ENCODE data around the gene PCTP.

DNA sequence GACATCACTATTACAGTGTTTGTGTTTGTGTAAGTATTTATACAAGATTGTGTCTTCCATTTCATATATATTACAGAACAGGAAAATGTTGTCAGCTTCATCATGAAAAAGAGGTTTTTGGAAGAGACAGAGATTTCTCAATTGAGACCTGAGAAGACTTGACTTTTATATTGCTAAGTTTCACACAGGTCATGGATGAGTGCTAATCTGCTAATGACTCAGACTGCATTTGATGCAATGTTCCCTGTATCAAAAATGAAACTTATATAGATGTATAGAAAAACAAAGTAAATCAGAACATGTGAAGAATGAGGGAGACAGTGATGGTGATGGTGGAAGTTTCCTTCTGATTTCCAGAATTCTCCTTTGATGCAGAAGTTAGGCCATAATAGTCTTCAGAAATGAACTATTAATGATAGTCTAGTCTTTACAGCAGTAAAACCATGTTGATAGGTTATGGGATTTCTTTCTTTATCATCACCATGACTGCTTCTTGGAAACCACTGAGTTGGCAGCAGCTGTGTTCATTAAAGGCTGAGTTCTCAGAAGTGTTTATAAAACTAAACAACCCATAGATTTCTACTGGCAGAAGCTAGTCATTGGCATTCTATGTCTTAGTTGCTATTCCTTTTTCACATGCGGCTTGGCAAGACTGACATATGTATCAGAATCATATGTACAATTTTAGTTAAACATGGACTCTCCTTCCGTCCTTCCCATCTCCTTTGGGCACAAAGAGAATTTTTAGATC lies 56.1 kb downstream of the PCTP start:
- TF ChIP-seq, protein P1, sequence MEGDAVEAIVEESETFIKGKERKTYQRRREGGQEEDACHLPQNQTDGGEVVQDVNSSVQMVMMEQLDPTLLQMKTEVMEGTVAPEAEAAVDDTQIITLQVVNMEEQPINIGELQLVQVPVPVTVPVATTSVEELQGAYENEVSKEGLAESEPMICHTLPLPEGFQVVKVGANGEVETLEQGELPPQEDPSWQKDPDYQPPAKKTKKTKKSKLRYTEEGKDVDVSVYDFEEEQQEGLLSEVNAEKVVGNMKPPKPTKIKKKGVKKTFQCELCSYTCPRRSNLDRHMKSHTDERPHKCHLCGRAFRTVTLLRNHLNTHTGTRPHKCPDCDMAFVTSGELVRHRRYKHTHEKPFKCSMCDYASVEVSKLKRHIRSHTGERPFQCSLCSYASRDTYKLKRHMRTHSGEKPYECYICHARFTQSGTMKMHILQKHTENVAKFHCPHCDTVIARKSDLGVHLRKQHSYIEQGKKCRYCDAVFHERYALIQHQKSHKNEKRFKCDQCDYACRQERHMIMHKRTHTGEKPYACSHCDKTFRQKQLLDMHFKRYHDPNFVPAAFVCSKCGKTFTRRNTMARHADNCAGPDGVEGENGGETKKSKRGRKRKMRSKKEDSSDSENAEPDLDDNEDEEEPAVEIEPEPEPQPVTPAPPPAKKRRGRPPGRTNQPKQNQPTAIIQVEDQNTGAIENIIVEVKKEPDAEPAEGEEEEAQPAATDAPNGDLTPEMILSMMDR (IDR thresholded peaks at IDR 0.05) = no peak
- no peak for TF ChIP-seq EP300 (IDR thresholded peaks at IDR 0.05)
